ENCODE results near the gene INAFM2. TPM values are rescaled to one million over a fixed set of nuclear protein-coding genes. Genes with fewer than 3 reads are reported as not detected.

The INAFM2 gene
- total RNA-seq, 1 donor = 30.2 TPM

Other genes with a start within 250 kb of the INAFM2 start
- 25.3 TPM for gene BMF, start 214.8 kb upstream of the INAFM2 start, total RNA-seq
- gene BUB1B, start 162.6 kb upstream of the INAFM2 start, total RNA-seq = 3.0 TPM
- gene PAK6, start 84.6 kb upstream of the INAFM2 start, total RNA-seq = 1.3 TPM
- gene ANKRD63, start 40.6 kb upstream of the INAFM2 start, total RNA-seq = 1.1 TPM
- gene PLCB2, start 15.8 kb upstream of the INAFM2 start, total RNA-seq = 123 TPM
- 4.6 TPM for gene CCDC9B, start 17.2 kb downstream of the INAFM2 start, total RNA-seq
- not detected for gene PHGR1, start 27.3 kb downstream of the INAFM2 start, total RNA-seq
- gene DISP2, start 34.5 kb downstream of the INAFM2 start, total RNA-seq = 0.54 TPM
- 4.3 TPM for gene KNSTRN, start 59.0 kb downstream of the INAFM2 start, total RNA-seq
- 60.1 TPM for gene IVD, start 82.1 kb downstream of the INAFM2 start, total RNA-seq
- gene BAHD1, start 117.3 kb downstream of the INAFM2 start, total RNA-seq = 26.9 TPM
- 18.0 TPM for gene CHST14, start 147.3 kb downstream of the INAFM2 start, total RNA-seq
- gene CCDC32, start 241.3 kb downstream of the INAFM2 start, total RNA-seq = 17.0 TPM
- gene RPUSD2, start 245.6 kb downstream of the INAFM2 start, total RNA-seq = 14.8 TPM

Data from hematopoietic multipotent progenitor cell (in vitro differentiated cells).